Right renal cortex interstitium (tissue), 3 donors: ENCODE measurements around the gene G6PD. TPM values are rescaled to one million over a fixed set of nuclear protein-coding genes. Genes with fewer than 3 reads are reported as not detected.
"Not testable (repeated sequence)": the region's sequence is repeated elsewhere in the genome, so short reads cannot be mapped to it uniquely, and the experiment has no call there.

Experiments
- DNase-seq, 3 donors: peaks; one replicate each; pipeline ENCODE4 v3.0.0-alpha.2; 2013; ENCODE audit warnings: low read depth in 3 of 3, low spot score in 2 of 3
- polyA plus RNA-seq, 3 donors: library from polyadenylated mRNA; unstranded; fragments of 120-200 nt; gene quantifications; one replicate each; pipeline ENCODE4 v1.2.1, GENCODE V29; 2013; ENCODE audit not compliant: insufficient read length in 3 of 3

G6PD gene
- polyA plus RNA-seq, 3 donors, result 37.7 to 40.9 (median 39.4) TPM

DNA sequence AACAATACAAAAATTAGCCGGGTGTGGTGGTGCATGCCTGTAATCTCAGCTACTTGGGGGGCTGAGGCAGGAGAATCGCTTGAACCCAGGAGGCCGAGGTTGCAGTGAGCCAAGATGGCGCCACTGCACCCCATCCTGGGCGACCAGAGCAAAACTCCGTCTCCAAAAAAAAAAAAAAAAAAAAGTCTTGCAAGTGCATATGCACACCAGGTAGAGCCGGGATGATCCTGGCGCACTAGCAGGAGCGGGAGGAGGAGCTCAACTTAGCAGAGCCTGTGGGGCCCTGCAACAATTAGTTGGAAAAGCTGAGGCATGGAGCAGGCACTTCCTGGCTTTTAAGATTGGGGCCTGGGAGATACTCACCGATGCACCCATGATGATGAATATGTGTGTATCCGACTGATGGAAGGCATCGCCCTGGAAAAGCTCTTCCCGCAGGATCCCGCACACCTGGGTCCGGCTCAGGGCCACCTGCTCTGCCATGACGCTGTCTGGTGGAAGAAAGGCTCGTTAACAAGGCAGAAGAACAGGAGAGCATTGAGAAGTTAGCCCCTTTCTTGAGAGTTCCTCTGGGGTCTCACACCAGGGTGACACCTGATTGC is 872 bp downstream of the G6PD start:
- DNase-seq, result no peak

- no peak for DNase-seq
These were observed 3.8 kb downstream of the G6PD start for GRCh38 chrX:154542723-154543424.

DNA sequence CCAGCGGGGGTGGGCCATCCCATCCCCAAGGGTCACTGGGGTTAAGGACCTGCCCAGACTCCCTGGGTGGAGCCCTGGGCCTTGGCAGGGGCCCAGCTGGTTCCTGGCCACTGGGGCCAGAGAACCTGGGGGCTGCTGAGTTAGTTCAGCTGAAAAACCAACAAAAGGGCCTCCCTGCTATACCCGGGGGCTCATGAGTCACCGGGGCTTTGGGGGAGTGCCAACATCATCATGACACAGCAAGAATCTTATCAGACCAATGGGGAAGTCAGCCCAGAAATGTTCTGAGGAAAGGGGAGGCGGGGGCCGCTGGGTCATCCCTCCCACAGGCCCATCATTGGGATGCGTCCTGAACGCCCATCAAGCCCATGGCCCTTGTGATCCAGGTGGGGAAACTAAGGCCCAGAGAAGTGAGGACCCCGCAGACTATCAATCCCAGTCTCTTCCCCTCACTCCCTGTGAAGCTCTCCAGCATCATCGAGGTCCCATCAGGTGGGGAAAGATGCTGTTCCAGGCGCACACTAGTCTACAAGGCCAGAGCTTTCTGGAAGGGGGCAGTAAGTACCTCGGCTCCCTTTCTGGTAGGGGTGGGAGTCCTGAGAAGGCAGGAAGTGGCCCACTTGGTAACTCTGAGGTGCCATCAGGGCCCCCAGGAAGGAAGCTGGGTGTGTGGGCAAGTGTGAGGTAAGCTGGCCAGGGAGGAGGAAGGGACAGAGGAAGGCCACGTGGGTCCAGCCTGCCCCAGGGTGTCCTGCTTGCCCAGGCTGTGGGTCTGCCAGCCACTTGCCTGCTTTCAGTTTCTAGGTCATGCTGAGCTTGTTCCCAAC is 4.5 kb downstream of the G6PD start:
- no peak for DNase-seq

- no peak for DNase-seq
These were observed 5.1 kb downstream of the G6PD start for GRCh38 chrX:154541589-154541895.

DNA sequence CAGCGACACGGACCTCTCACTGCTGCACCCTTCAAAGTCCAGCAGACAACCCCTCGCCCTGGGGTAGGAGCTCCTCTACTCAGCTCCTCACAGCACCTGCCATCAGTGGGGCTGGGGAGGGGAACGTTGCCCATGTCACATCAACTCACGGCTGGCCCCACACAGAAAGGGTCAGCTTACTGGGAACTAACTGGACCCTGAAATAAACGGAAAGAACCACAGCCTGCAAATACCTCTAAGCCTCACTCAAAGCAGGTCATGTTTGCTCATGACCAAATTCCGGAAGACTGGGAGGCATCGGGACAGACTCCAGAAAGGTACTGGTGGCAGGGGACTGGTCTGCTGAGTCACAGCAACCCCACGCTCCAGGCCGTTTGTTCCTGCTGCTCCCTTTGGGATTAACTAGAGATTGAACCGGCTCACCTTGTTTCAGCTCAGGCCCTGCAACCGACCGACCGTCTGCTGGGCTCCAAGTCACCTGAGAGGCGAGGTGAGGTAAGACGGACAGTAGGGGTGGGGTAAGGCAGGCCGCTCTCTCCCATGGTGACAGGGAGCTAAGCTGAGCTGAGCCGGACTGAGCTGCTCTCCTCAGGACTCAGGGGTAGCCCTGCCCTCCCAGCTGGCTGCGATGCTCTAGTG is 5.6 kb downstream of the G6PD start:
- no peak for DNase-seq

DNA sequence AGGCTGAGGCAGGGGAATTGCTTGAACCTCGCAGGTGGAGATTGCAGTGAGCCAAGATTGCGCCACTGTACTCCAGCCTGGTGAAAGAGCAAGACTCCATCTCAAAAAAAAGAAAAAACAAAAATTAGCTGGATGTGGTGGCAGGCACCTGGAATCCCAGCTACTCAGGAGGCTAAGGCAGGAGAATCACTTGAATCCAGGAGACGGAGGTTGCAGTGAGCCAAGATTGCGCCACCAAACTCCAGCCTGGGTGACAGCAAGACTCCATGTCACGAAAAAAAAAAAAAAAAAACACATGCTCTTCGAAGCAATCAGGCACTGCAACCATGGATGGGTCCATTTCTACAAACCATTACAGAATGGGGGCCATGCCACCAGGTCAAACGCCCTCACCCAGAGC is 6.3 kb downstream of the G6PD start:
- DNase-seq, result not testable (repeated sequence)

GRCh38 chrX:154539077-154539476 is 7.6 kb downstream of the G6PD start:
- no peak for DNase-seq

GRCh38 chrX:154535892-154536291 is 10.8 kb downstream of the G6PD start:
- no peak for DNase-seq

GRCh38 chrX:154534526-154535322 is 11.9 kb downstream of the G6PD start:
- DNase-seq, result no peak

GRCh38 chrX:154532690-154533089 is 14.0 kb downstream of the G6PD start:
- no peak for DNase-seq

DNA sequence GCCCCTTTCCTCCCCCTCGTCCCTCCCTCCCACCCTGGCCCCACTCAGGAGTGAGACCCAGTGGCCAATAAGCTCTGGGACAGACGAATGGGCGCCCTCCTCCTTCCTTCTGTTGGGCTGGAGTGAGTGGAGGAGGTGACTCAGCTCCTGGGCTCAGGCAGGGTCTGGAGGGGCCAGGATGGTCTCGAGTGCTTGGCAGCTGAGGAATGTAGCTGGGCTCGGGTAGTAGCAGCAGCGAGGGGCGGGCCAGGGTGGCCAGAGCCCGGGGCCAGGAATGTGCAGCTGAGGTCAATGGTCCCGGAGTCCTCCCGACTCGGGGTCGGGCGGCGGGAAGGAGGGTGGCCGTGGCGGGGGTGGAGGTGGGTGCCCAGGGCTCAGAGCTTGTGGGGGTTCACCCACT is 15.0 kb downstream of the G6PD start:
- no peak for DNase-seq

DNA sequence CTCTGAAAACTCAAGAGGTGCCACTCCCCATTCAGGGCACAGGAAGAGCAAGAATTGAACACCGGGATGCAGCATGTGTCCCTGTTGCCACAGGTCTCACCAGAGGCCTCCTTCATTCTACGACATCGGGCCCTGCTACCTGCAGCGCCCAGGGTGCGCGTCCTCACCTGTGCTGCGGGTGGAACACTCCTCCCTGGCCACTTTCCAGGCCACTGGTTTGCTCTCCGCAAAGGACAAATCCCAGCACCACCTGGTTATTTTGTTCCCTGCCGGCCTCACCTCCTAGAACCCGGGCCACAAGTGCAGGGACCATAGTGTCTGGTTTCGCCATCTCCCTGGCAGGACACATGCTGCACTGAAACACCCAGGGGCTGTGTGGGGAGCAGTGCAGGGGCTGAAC is 16.4 kb downstream of the G6PD start:
- DNase-seq, result no peak

- DNase-seq, result no peak
These were observed 17.4 kb downstream of the G6PD start for GRCh38 chrX:154529206-154529612.

GRCh38 chrX:154526901-154527675 is 19.6 kb downstream of the G6PD start:
- peak; percentile 57 to 64 (median 58) for DNase-seq

GRCh38 chrX:154525606-154526490 is 20.8 kb downstream of the G6PD start:
- no peak for DNase-seq

- no peak for DNase-seq
These were observed 27.3 kb downstream of the G6PD start for GRCh38 chrX:154519389-154519788.

DNA sequence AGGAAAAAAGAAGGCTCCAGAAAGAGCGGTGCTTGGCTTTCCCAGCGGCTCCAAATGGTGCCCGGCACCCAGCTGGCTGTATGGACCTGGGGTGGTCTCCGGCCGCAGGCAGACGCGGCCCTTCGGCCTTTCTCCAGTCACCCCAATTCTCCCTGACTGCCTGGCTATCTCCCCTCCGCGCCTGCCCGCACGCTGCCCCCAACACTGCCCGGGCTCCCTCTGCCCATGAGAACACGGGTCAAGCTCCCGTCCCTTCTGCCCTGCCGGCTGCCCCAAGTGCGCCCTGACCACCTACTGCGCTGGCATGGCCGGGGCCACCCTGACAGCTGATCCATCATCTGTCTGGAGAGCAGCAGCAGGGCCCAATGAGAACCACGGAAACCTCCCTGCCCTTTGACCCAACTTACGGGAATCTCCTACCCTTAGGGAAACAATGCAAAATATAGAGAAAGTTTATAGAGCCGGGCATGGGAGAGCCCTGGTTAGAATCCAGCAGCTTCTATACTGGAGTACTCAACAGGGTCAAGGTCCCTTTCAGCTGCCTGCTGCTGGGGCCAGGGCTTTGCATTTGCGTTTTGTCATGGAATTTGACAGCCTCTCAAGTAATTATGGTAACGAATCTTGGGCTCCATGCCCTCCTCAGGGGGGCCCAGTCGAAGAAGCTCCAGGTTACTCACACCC is 29.4 kb downstream of the G6PD start:
- DNase-seq, result no peak

GRCh38 chrX:154516656-154517100 is 30.0 kb downstream of the G6PD start:
- DNase-seq, result peak in 2 of 3 donors; percentile 56 to 62
